ENCODE data around the gene KRTAP5-6.

- no peak for TF ChIP-seq LEF1 (IDR thresholded peaks at IDR 0.05; ENCODE audit: borderline replicate concordance)
- TF ChIP-seq NFRKB (IDR thresholded peaks at IDR 0.05), result no peak
- TF ChIP-seq BHLHE40 (IDR thresholded peaks at IDR 0.05; ENCODE audit: borderline replicate concordance), result no peak
- no peak for TF ChIP-seq FOXA1 (IDR thresholded peaks at IDR 0.05)
Observed at GRCh38 chr11:1719781-1720180, 22.8 kb downstream of the KRTAP5-6 start.
